ENCODE results near the gene VENTX.

- no peak for TF ChIP-seq EZH2 (IDR thresholded peaks at IDR 0.05)
- TF ChIP-seq POLR2AphosphoS5 (IDR thresholded peaks at IDR 0.05; ENCODE audit: borderline replicate concordance, low read depth, low read length) = no peak
- TF ChIP-seq FOXP2 (optimal IDR thresholded peaks at IDR 0.05; ENCODE audit: control extremely low read depth, extremely low read length, insufficient read depth) = no peak
Observed at GRCh38 chr10:133216776-133217175, 20.9 kb upstream of the VENTX start.

Data from SK-N-MC (cell line).